GM19043 (cell line): Measurements from ENCODE around the gene SSH2.
"Not testable (repeated sequence)": the region's sequence is repeated elsewhere in the genome, so short reads cannot be mapped to it uniquely, and the experiment has no call there.

Experiments
- ATAC-seq: cut with Tn5 transposase; IDR thresholded peaks from one replicate; pipeline ENCODE4 v1.9.1; 2021; ENCODE audit warnings: low read depth; ENCODE audit not compliant: unreplicated experiment

The SSH2 gene

GRCh38 chr17:29880031-29880430, 50.0 kb downstream of the SSH2 start:
- ATAC-seq: no peak

- no peak for ATAC-seq
Observed at GRCh38 chr17:29874931-29875596, 55.0 kb downstream of the SSH2 start.

- ATAC-seq: not testable (repeated sequence)
Observed at GRCh38 chr17:29874358-29874757, 55.7 kb downstream of the SSH2 start.

- ATAC-seq: no peak
Observed at GRCh38 chr17:29873476-29873875, 56.6 kb downstream of the SSH2 start.

GRCh38 chr17:29870836-29871465, 59.1 kb downstream of the SSH2 start:
- no peak for ATAC-seq

- no peak for ATAC-seq
Observed at GRCh38 chr17:29867643-29868181, 62.3 kb downstream of the SSH2 start.

GRCh38 chr17:29866746-29867404, 63.2 kb downstream of the SSH2 start:
- ATAC-seq: no peak

- no peak for ATAC-seq
Observed at GRCh38 chr17:29864615-29865014, 65.4 kb downstream of the SSH2 start.

- not testable (repeated sequence) for ATAC-seq
Observed at GRCh38 chr17:29864123-29864522, 65.9 kb downstream of the SSH2 start.

GRCh38 chr17:29862951-29863350, 67.1 kb downstream of the SSH2 start:
- ATAC-seq: no peak

GRCh38 chr17:29862127-29862526, 67.9 kb downstream of the SSH2 start:
- ATAC-seq: no peak

GRCh38 chr17:29859445-29859844, 70.6 kb downstream of the SSH2 start:
- ATAC-seq: not testable (repeated sequence)

- no peak for ATAC-seq
Observed at GRCh38 chr17:29857823-29858222, 72.2 kb downstream of the SSH2 start.

GRCh38 chr17:29857105-29857504, 72.9 kb downstream of the SSH2 start:
- ATAC-seq: not testable (repeated sequence)

- ATAC-seq: no peak
Observed at GRCh38 chr17:29855686-29856085, 74.3 kb downstream of the SSH2 start.

GRCh38 chr17:29848737-29849136, 81.3 kb downstream of the SSH2 start:
- ATAC-seq: no peak

GRCh38 chr17:29847527-29848400, 82.3 kb downstream of the SSH2 start:
- no peak for ATAC-seq

GRCh38 chr17:29847118-29847517, 82.9 kb downstream of the SSH2 start:
- no peak for ATAC-seq

GRCh38 chr17:29846298-29846697, 83.7 kb downstream of the SSH2 start:
- no peak for ATAC-seq

- no peak for ATAC-seq
Observed at GRCh38 chr17:29844339-29845048, 85.5 kb downstream of the SSH2 start.
